Epithelial cell of proximal tubule (primary cell): ENCODE measurements around the gene ATF3. TPM values are rescaled to one million over a fixed set of nuclear protein-coding genes. Genes with fewer than 3 reads are reported as not detected.

Experiments used
- DNase-seq: peaks from one replicate; pipeline ENCODE4 v3.0.0-alpha.2; 2011; ENCODE audit warnings: low read depth
- H3K4me3 ChIP-seq: 2 replicates; pipeline ENCODE4 v1.5.1; 2011; ENCODE audit warnings: low read depth, mild to moderate bottlenecking, low read length
- total RNA-seq: library from RNA; depleted of rRNA; stranded (reverse); fragments of >200 nt; gene quantifications from 2 replicates; pipeline ENCODE4 v1.2.3, GENCODE V29; 2015
- TF ChIP-seq, protein P1 (sequence below): conservative IDR thresholded peaks from 2 replicates; pipeline ENCODE4 v1.5.1; 2012; ENCODE audit warnings: low read depth, mild to moderate bottlenecking, low read length

ATF3 gene
- total RNA-seq, 1 donor from 2014 or later: 18.9 TPM

DNA sequence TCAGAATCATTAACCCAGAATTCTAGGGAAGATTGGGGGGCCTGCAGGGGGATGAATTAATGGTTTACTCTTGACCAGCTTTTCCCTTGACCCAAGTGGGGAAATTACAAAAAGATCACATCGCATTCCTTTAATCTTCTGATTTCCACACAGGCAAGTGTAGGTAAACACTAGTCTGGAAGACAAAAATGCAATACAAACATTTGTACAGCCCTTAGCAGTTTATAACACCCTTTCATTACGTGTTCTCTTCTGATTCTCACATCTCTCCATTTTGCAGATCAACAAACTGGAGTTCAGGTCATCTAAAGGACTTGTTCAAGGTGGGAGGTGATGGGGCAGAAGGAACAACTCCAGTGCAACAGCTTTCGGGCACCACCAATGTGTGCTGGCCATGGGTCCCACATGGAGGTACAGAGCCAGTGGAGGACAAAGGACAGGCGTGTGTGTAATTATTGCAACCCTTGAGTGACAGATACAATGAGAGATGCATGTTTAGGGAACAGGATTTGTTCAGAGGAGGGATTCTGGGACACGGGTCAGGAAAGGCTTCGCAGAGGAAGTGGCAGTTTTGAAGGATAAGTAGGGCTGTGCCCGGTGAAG lies 20.4 kb downstream of the ATF3 start:
- no peak overlapping the region for H3K4me3 ChIP-seq
- no peak for DNase-seq
- TF ChIP-seq, protein P1, sequence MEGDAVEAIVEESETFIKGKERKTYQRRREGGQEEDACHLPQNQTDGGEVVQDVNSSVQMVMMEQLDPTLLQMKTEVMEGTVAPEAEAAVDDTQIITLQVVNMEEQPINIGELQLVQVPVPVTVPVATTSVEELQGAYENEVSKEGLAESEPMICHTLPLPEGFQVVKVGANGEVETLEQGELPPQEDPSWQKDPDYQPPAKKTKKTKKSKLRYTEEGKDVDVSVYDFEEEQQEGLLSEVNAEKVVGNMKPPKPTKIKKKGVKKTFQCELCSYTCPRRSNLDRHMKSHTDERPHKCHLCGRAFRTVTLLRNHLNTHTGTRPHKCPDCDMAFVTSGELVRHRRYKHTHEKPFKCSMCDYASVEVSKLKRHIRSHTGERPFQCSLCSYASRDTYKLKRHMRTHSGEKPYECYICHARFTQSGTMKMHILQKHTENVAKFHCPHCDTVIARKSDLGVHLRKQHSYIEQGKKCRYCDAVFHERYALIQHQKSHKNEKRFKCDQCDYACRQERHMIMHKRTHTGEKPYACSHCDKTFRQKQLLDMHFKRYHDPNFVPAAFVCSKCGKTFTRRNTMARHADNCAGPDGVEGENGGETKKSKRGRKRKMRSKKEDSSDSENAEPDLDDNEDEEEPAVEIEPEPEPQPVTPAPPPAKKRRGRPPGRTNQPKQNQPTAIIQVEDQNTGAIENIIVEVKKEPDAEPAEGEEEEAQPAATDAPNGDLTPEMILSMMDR: no peak

DNA sequence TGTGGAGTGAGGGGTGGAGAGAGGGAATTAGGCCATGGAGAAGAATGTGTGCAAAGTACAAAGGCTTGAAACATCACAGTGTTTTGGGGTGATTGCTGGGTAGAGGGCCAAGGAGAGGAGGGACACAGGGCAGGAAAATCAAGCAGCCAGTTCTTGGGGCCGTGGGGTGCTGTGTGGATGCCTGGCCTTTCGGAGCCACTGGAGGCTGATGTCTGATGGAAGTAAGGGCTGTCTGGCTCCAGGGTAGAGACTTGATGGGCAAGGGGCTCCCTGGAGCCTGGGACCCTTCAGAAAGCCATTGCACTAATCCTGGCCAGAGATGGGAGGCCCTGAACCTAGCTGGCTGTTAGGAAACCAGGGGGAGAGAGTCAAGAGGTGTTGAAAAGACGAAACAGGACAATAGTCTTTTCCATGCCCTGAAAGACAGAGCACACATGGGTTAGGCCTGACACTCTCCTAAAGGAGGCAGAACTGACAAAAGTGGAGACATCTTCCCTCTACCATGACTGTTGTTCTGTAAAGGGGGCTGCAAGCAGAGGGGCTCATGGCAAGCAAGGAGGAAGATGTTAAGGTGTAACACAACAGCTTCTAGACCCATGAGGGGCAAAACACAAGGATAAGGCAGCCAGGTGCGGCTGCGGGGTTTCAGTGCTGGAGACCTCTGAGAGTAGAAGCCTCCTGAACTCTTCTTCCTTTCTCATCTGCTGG lies 21.0 kb downstream of the ATF3 start:
- TF ChIP-seq, protein P1: no peak
- DNase-seq: no peak

DNA sequence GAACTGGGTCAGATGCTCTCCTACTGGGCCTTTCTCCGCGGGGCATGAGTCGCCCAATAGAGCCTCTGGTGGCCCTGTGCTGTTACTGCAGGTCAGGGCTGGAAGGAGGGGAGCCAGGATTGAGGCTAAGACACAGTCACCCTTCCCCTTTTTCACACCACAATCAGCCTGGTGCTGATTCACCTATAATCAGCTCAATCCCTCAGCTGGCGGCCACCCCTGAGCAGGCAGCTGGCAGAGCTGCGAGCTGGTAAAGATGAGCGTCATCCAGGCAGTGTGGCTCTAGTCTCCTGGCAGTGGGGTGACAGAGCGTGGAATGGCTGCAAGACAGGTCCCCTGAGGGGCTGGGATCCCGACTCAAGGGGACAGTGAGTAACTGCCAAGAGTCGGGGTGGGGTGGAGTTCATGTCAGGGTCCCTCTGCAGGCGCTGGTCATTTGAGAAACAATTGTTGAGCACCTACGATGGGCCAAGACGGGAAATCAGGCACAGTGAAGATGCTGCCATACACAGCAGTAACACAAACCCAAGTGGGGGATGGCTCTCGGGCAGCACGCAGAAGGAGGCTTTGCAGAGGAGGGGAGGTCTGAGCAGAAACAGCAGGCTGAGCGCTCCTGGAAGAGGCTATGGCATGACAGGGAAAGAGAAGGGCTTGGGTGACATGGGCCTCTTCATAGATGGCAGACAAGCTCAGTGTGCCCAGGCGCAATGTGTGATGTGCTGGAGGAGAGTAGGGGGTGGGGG lies 21.8 kb downstream of the ATF3 start:
- TF ChIP-seq, protein P1: peak; percentile 84
- DNase-seq: no peak
- no peak overlapping the region for H3K4me3 ChIP-seq

More for the DNA sequence above, 21.0 kb downstream of the ATF3 start:
- no peak overlapping the region for H3K4me3 ChIP-seq

DNA sequence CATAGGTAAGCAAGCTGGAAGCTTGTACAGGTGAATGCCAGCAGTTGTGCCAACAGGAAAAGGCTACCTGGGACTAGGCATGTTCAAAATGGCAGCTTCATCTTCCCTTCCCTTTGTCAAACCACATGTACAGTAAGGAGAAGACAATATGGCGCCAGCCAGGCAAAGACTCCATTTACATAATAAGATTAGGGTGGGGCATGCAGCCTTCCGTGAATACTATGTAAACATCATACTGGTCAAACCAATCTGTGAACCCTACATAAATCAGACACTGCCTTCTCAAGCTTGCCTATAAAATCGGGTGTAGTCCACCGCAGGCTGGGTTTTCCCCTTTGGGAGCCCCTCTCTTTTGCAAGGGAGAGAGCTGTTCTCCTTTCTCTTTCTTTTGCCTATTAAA lies 24.6 kb downstream of the ATF3 start:
- H3K4me3 ChIP-seq: no peak overlapping the region
- no peak for DNase-seq
- TF ChIP-seq, protein P1: no peak

DNA sequence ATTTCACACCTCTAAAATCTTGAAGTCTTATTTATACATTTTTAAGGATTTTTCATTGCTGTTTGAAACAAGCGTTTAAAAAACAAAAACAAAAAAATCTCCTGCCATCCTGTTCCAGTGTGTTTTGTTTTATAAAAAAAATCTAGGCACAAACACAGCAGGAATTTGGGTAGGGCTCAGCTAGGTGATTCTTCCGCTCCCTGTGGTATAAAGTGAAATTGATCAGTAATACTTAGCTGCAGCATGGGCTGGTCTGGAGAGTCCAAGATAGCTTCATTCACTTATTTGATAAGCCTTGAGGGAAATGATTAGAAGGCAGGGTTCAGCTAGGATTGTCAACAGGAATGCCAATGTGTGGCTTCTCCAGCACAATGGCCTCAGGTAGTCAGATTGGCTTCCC lies 25.7 kb downstream of the ATF3 start:
- H3K4me3 ChIP-seq: no peak overlapping the region
- DNase-seq: no peak
- TF ChIP-seq, protein P1: no peak

GRCh38 chr1:212635141-212635631 lies 26.6 kb downstream of the ATF3 start:
- TF ChIP-seq, protein P1: no peak
- DNase-seq: peak; percentile 52
- no peak overlapping the region for H3K4me3 ChIP-seq
